Measurements from ENCODE around the gene OST4.

Gene OST4

GRCh38 chr2:27069961-27070618 is 1.4 kb downstream of the OST4 start:
- intact Hi-C loops (cut with DNase I): no loop called here

DNA sequence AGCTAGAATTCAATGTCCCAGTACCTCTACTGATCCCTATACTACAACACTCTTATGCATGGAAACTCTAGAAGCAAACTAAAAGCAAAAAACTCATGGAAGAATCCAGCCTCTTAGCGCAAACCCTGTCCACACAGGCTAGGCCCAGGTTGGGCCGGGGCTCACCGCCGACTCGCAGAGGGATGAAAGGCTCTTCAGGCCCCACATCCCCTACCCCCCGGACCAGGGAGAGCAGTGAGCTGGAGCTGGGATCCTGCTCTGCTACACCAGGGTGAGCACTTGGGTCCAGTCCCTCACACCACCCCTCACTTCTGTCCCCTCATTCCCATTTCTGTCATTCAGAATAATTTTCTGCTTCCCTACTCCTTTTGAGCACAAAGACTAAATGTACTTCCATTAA is 2.0 kb downstream of the OST4 start:
- peak in 1 of 42 donors; percentile 30 for DNase-seq
- intact Hi-C loops (cut with DNase I): no loop called here

More at GRCh38 chr2:27069961-27070618, 1.4 kb downstream of the OST4 start:
- peak in 1 of 42 donors; percentile 5 for DNase-seq

DNA sequence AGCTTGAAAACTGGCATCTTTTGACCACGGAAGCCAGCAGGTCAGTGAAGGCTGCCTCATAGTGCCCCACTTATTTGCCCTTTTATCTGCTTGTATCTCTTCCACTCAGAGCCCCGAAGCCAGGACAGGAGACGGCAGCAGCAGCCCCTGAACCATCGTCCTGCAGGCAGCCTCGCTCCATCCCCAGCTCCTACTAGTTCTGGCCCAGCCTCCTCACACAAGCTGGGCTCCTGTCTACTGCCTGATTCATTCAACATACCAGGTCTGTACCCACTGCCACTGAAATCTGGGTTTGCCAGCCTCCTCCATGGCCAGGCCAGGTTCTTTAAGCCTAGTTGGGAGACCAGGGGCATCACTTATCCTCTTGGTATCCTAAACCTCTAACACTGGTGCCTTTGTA is 4.1 kb downstream of the OST4 start:
- intact Hi-C loops (cut with DNase I): no loop called here
- peak in 1 of 42 donors; percentile 28 for DNase-seq

DNA sequence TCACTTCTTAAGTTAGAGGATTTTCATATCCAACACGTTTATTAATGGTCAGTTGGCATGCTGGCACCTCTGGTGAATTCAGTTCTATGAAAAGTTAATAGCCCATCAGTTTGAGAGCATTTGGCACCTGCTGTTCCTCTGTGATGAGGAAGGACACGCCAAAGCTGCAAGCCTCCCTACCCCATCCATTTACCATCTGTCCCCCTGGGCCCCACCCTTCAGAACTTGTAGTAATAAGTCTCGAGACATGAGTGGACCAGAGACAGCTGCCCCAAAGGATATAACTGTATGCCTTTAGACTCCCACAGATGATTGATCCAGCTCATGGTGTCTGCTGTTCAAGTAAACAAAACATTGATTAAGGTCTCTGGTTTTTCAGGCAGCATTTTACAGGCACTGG is 6.3 kb downstream of the OST4 start:
- intact Hi-C loops (cut with DNase I): no loop called here
- peak in 1 of 42 donors; percentile 4 for DNase-seq

GRCh38 chr2:27060323-27060722 is 11.1 kb downstream of the OST4 start:
- intact Hi-C loops (cut with DNase I): no loop called here
- no peak for DNase-seq

- intact Hi-C loops (cut with DNase I): no loop called here
- DNase-seq: no peak
Measured at GRCh38 chr2:27059141-27059820, 12.2 kb downstream of the OST4 start.

DNA sequence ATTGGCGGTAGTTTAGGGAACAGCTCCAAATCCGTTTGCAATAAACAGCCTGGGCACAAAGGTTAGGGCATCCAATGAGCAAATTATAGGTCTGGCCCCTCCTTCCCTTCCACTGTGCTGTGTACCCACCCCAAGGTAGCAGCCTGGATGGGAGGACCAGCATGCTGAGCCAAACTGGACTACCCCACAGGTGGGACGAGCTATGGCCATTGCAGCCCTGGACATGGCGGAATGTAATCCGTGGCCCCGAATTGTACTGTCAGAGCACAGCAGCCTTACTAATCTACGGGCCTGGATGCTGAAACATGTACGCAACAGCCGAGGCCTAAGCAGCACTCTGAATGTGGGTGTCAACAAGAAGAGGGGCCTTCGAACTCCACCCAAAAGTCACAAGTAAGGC is 13.2 kb downstream of the OST4 start:
- DNase-seq: no peak
- intact Hi-C loops (cut with DNase I): no loop called here

GRCh38 chr2:27057184-27057583 is 14.3 kb downstream of the OST4 start:
- intact Hi-C loops (cut with DNase I): no loop called here
- no peak for DNase-seq

DNA sequence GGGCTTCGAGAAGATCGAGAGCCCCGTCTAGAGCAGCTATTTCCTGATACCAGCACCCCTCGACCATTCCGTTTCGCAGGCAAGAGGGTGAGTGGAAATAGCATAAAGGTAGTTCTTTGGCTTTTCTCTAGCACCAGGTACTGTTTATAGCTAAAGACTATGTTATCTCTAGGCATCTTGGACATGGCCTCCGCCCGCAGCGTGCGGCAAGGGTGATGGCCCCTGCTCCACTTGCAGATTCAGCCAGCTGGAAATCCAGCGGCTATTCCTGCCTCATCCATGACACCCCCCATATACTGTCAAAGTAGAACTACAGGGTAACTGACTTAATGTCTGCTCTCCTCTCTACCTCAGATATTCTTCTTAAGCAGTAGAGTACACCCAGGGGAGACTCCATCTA is 16.7 kb downstream of the OST4 start:
- intact Hi-C loops (cut with DNase I): loop anchor here (5.0 kb wide), 1 partner anchor 33 kb away; the partner anchor contains the start of gene KHK
- DNase-seq: no peak

- intact Hi-C loops (cut with DNase I): loop anchor here (5.0 kb wide), 1 partner anchor 34 kb away; the partner anchor contains the start of gene KHK
Measured at GRCh38 chr2:27053776-27054175, 17.7 kb downstream of the OST4 start.

GRCh38 chr2:27053321-27053720 is 18.1 kb downstream of the OST4 start:
- intact Hi-C loops (cut with DNase I): loop anchor here (5.0 kb wide), 1 partner anchor 34 kb away; the partner anchor contains the start of gene KHK

More at GRCh38 chr2:27053776-27054175, 17.7 kb downstream of the OST4 start:
- no peak for DNase-seq

DNA sequence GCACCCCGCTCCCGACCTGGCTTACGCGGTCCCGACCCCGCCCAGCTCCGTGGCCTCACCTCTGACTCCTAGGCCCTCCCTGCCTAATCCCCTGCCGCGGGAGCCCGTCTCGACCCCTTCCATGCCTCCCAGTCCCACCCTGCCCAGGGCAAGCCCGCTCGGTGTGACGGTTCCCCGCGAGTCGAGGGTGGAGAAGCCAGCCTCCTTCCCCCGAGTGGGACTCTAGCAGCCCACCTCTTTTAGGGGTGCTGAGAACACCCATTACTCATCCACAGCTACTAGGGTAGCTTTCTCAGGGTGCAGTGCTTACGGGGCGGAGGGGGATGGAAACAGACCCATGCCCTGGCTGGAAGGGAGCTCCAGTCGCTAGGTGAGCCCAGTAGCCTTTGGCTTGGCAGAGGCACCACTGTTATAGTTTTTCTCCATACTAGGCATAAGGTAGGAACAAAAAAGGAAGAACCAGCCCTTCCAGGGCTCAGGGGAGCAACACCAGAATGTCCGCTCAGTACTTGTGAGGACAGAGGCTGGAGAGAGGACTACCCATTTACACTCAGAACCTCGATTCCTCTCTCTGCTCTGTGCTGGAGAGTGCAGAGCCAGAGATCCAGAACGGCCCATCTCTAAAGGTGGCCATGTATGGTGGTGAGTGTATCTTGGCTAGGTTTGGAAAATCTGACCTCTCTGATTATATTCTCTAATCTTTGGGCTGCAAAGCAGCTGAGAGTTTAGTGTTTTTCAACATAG is 19.4 kb downstream of the OST4 start:
- DNase-seq: peak in 24 of 42 donors; percentile 20 to 58 (median 36)
- intact Hi-C loops (cut with DNase I): loop anchor here (5.0 kb wide), 1 partner anchor 35 kb away; the partner anchor contains the start of gene KHK

More at GRCh38 chr2:27053321-27053720, 18.1 kb downstream of the OST4 start:
- no peak for DNase-seq

DNA sequence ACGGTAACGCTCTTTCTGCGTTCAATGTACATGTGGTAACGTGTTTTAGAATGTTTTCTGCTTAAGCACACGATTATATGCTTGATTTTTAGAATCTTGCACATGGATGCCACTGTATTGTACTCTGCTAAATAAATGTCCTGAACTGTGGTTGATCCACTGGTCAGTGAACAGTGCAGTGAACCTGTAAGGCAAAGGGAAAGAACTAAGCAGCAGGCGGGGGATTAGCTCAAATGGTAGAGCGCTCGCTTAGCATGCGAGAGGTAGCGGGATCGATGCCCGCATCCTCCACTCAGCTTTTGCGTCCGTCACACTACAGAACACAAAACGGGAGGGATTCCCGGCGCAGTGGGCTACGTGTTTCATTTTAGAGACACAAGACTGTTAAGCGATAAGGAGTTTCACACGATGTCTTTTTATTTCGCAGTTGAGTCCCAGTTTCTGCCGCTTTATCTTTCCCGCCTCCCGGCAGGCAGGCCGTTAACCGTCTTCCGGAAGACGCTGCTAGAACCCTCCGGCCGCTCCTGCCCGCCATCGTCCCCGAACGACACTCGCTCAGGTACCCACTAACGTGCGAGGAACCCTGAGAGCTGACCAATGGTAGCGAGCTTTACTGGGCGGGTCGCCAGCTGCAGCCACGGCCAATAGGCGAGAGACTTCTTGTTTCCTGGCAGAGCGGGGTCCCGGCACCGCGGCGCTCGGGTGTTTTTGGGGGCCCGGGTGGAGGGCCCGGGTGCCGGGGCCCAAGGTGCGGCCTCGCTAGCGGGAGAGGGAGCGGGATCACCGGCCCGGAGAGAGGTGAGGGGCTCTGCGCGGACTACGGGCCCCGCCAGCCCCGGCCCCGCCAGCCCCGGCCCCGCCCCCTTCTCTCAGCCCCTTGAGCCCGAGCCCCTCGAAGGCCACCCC is 20.2 kb downstream of the OST4 start, which contains the start of gene AGBL5:
AGBL5 (plus strand) TSS at position 673 of the 906 bp plus-strand sequence. CDS start 1,291 bp downstream, outside the sequence.
- DNase-seq: peak; percentile 90 to 98 (median 96)
- intact Hi-C loops (cut with DNase I): loop anchor here (5.0 kb wide), 1 partner anchor 36 kb away; the partner anchor contains the start of gene KHK

DNA sequence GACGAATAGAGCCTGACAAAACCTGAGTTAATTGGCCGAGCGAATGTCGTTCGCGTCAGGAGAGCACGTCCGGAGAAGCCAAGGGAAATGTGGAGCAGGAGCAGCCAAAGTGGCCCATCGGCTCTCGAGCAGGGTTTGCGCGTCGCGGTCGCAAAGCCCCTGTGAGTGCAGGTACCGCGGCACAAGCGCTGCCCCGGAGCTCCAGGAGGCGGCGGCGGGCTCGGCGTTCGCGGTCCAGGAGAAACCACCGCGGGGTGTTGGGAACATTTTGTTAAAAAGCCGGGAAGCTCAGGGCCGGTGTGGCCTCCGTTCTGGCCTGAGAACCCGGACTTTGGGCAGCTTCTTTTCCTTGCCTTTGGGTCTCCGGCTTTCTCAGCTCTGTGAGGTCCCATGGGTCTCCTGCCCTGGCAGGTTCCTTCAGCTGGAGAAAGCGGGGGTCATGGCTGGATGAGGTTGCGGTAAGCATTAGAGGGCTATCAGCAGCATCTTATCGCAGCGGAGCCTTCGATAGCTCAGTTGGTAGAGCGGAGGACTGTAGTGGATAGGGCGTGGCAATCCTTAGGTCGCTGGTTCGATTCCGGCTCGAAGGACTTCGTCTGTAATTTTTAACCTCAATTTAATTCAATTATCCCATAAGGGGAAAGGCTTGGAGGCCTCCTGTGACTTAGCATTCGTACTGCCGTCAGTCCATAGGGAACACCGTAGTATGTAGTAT is 21.0 kb downstream of the OST4 start:
- intact Hi-C loops (cut with DNase I): loop anchor here (5.0 kb wide), 1 partner anchor 37 kb away; the partner anchor contains the start of gene KHK
- peak; percentile 82 to 99 (median 95) for DNase-seq

- intact Hi-C loops (cut with DNase I): loop anchor here (5.0 kb wide), 1 partner anchor 38 kb away; the partner anchor contains the start of gene KHK
- DNase-seq: peak in 21 of 42 donors; percentile 11 to 60 (median 30)
Measured at GRCh38 chr2:27049422-27050280, 21.8 kb downstream of the OST4 start.

DNA sequence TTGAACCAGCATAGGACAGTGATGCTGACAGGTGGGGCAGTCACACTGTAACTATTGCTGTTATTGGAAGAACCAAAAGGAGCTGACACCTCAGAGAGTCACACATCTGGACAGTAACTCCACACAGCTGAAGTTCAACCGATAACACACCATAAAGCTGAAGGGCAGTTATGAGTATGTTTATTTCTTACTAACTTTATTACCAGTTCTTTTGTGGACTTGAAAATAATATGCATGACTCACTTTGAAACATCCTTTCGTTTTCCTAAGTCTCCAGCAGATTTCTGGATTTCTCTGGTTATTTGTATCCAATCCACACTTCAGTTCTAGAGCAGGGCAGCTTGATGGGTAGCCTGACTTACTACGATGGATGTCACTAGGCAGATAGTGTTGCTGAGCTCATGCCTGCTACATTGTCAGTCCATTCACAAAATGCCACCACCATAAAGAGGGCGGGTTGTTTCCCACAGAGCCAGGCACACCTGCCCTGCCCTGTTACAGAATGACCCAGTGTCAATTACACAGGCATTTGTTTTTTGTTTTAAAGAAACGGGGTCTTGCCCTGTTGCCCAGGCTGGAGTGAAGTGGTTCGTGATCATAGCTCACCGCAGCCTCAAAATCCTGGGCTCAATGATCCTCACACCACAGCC is 28.3 kb downstream of the OST4 start:
- intact Hi-C loops (cut with DNase I): no loop called here
- DNase-seq: no peak
